ENCODE measurements around the gene SGSM1.
"Not testable (repeated sequence)": the region's sequence is repeated elsewhere in the genome, so short reads cannot be mapped to it uniquely, and the experiment has no call there.

SGSM1 gene

GRCh38 chr22:24901448-24901847, 95.4 kb downstream of the SGSM1 start:
- no peak for DNase-seq

DNA sequence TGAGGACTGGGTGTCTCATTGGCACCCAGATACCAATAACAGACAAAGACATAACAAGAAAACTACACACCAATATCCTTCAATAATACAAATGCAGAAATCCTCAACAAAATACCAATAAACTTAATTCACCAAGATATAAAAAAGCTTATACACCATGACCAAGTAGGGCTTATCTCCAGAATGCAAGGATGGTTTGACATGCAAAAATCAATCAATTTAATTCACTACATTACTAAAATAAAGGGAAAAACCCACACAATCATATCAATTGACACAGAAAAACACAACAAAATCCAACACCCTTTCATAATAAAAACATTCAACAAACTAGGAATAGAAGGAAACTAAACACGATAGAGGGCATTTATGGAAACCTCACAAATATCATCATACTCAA, 99.9 kb downstream of the SGSM1 start:
- no peak for DNase-seq

DNA sequence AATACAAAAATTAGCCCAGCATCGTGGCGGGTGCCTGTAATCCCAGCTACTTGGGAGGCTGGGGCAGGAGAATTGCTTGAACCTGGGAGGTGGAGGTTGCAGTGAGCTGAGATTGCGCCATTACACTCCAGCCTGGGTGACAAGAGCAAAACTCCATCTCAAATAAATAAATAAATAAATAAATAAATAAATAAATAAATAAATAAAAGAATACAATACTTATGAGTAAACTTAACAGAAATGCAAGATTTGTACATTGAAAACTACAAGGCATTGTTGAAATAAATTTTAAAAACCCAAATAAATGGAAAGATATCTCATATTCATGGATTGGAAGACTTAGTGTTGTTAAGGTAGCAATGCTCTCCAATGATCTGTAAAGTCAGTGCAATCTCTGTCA, 101.1 kb downstream of the SGSM1 start:
- DNase-seq, result not testable (repeated sequence)

DNA sequence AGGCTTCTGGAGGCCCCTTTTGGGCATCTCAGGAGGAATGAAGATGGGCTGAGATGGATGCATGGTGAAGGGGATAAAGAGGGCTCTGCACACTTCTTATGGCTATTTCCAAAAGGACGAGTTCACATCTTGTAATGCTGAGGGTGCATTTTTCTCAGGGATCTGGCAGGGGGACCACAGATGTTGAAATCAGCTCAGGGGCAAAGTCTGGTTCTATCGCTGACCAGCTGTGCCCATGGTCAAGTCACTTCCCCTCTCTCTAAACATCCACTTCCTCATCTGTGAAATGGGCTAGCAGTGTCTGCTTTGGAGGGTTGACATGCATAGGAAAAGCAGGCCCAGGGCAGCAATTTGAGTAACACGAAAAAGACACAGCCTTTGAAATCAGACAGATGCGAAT, 114.0 kb downstream of the SGSM1 start:
- no peak for DNase-seq

- no peak for DNase-seq
Observed at GRCh38 chr22:24925586-24926427, 119.8 kb downstream of the SGSM1 start.

DNA sequence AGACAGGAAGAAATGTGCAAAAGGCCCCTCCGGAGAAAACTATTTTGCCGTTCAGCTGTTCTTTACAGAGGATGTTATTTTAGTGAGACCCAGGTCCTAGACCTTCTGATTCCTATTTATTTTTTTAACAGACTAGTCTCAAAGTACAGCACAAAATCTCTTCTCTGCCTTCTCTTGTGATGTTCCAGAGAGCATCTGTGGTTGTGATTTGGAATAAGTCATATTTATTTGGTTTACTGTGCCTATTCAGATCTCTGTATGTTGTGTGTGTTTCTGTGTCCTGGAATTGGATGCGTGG, 120.4 kb downstream of the SGSM1 start:
- no peak for DNase-seq

DNA sequence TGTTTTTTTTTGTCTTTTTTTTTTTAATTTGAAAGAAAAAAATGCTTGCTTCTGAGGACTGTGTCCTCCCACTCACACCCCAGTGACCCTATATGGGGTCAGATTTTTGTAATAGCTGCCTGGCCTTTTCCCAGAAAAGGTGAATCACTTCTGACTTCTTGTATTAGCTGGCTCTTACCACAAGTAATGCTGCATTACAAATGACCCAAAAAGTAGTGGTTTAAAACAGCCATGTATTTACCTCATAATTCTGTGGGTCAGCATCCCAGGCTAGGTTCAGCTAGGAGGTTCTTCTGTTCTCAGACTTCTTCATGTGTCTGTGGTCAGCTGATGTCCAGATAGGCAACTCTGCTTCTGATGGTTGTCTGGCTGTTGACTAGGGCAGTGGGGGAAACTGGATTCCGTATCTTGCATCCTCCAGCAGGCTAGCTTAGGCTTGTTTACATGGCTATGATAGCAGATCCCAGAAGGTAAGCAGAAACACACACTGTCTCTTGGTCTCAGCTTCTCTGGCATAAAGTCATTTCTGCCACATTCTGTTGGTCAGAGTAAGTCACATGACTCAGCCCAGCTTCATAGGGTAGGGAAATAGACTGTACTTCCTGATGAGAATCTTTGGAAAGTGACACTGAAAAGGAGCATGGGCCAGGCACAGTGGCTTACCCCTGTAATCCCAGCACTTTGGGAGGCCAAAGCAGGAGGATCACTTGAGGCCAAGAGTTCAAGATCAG, 121.0 kb downstream of the SGSM1 start:
- DNase-seq, result no peak

GRCh38 chr22:24928322-24928721, 122.3 kb downstream of the SGSM1 start:
- DNase-seq, result no peak

DNA sequence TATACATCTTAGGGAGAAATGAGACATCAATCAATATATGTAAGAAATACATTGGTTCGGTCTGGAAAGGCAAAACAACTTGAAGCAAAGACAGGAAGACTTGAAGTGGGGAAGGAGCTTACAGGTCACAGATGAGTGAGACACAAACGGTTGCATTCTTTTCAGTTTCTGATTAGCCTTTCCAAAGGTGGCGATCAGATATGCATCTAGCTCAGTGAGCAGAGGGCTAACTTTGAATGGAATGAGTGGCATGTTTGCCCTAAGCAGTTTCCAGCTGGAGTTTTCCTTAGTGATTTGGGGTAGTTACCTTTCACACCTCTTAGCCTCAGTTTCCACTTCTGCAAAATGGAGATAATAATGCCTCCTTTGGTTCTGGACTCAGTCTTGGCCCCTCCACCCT, 124.7 kb downstream of the SGSM1 start:
- DNase-seq, result no peak

- no peak for DNase-seq
Observed at GRCh38 chr22:24935771-24936483, 129.9 kb downstream of the SGSM1 start.

- DNase-seq, result no peak
Observed at GRCh38 chr22:24937114-24937513, 131.1 kb downstream of the SGSM1 start.

DNA sequence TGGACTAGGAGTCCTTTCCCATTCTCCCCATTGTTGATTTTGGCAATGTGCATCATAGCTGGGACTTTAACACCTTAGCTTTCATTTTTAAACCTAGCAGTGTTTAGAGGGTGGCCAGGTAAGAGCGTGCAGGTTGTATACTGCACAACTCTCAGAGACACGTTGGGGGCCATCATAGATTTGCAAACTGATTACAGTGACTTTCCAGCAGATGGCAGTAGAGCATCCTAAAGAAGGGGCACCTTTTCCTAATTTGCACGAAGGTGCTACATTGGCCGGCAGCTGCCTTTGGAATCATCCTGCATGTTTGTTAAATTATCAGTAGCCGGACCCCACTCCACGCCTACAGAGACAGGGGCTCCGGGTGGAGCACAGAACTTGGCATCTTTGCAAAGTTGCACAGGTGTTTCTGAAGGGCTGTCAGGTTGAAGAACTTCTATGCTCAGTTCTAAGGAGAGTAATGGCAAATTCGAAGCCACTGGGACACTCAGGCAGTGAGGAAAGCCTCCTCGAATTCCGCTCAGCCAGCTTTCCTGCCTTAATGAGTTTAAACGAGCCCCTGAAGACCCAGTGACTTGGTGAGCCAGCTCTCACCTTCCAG, 132.8 kb downstream of the SGSM1 start:
- DNase-seq, result peak; percentile 28 to 35

DNA sequence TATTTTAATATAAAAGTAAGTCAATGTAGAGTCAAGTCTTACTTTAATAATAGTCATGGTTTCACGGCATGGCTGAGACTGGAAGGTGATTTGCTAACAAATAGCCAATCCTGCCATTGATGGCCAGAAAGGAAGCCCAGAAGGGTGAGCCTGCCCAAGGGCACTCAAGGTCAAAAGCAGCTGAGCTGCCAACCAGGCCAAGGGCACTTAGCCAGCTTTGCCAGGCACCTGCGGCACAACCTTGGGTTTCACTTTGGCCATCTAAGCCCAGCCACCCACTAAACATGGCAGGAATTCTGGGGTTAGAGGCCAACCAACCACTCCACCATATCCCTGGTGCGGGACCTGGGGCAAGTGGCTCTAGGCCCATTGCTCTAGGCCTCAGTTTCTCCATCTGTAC, 136.3 kb downstream of the SGSM1 start:
- no peak for DNase-seq

DNA sequence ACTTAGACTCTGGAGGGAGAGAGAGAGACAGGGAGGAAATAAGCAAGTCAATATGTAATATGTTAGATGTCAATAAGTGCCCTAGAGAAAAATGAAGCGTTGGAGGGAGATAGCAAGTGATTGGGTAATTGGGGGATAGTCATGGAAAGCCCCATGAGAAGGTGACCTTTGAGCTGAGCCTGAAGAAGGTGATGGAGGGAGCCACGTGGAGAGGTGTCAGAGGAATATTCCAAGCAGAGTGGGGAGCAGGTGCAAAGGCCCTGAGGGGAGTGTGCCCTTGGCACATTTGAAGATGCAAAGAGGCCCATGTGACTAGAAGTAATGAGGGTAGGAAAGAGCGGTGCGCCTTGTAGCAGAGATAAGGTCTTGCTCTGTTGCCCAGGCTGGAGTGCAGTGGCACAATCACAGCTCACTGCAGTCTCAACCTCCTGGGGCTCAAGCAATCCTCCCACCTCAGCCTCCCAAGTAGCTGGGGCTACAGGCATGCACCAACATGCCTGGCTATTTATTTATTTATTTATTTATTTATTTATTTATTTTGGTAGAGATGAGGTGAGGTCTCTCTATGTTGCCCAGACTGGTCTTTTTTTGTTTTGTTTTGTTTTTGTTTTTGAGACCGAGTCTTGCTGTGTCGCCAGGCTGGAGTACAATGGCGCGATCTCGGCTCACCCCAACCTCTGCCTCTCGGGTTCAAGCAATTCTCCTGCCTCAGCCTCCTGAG, 138.4 kb downstream of the SGSM1 start:
- DNase-seq, result no peak

DNA sequence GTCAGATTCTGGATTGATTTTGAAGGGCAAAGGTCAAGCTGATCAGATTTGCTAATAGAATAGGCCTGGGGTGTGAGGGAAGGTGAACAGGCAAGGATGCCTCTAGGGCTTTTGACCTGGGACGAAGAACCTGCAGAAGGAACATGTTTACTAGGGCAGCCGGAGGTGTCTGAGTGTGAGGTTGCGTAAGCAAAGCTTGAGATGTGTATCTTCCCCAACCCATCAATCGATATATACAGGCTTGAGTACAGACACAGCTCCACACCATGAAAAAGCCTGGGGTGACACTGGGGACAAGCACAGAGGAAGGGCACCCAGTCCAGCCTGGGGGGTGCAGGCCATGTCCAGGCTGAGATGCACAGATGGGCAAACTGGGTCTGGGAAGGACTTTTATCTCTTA, 139.4 kb downstream of the SGSM1 start:
- DNase-seq, result no peak

DNA sequence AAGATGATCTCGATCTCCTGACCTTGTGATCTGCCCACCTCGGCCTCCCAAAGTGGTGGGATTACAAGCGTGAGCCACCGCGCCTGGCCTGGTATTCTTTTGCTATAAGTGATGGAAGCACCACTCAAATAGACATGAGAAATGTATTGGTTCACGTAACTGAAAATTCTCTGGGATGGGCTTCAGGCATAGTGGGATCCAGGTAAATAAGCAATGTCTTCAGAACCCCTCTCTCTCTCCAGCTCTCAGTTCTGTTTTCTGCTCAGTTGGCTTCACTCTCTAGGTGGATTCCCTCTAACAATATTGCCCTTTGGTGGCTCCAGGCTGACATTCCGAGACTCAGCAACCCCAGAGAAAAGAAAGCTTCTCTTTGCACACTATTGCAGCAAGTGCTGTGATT, 141.4 kb downstream of the SGSM1 start:
- no peak for DNase-seq

DNA sequence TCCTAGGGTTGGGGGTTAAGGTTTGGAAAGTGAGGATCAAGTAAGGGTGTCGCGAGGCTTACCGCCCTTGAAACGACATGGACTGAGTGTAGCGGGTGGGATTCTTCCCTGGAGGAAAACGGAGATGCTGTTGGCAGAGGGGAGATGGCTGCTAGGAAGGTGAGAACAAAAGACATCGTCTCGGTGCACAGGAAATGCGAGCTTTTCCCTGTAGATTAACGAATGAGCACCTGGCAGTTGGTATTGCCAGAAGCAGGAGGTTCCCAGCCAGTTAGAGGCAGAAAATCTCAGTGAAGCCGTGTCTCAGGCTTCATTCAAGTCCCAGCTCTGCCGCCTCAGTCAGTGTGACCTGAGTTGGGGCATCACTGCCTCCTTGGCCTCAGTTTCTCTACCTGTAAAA, 141.9 kb downstream of the SGSM1 start:
- no peak for DNase-seq

DNA sequence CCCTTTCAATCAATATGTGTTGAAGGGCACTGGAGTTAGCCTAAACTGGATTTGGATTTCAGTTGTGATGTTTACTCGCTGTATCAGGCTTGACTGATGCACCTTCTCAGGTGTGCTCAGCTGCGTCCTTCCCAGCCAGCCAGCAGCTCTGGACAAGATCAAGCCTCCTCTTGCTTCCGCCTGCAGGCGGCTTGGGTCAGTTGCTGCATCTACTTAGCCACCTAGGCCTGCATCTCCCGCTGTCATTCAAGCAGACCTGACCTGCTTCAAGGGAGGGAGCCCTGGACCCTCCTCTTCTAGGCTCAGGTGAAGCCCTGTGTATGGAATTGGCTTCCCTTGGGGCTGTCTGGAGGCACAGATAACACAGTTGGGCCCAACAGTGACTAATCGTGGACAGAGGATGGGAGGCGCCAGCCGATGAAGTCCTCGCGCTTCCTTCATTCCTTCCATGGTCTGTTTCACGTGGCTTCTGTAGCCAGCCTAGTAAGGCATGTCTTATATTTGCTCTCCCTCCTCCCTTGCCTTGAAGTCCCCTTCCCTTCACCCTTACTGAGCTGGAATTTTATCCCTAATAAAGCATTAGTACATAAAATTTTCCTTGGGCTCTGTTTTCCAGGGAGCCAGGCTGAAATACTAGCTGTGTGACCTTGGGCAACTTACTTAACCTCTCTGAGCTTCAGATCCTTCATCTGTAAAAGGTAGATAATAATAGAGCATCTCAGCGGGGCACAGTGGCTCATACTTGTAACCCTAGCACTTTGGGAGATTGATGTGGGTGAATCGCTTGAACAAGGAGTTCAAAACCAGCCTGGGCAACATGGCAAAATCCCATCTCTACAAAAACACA, 142.6 kb downstream of the SGSM1 start:
- no peak for DNase-seq

DNA sequence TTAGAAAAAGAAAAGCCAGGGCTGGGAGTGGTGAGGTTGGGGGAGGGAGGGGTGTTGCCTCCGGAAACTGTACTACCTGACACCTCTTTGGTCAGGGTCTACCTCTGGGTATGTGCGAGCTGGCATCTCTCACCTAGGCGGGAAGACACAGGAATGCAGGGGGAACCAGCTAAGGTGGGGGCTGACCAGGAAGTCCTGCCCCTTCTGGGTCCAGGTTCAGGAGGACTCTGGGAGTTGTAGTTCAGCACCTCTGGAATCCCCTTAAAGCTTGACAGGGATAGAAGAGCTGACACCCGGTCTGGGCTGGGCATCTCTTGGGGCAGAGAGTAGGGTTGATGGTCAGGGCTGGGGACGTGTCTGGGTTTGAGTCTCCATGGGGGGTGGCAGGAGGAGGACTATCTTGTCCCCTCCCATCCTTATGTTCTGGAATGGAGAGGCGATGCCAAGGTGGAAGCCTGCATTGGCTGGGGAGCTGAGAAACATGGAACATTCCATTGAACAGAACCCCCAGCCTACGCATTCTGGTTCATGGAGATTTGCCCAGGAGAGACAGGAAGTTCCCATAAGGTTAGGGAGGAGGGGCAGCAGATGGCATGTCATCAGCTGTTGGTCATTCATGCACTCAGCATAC, 144.4 kb downstream of the SGSM1 start:
- DNase-seq, result no peak

- peak; percentile 90 to 93 for DNase-seq
Observed at GRCh38 chr22:24951942-24952836, 146.2 kb downstream of the SGSM1 start, which contains the start of gene KIAA1671. KIAA1671 (plus strand) TSS chr22:24952716; CDS start chr22:25028000, 75,284 bp downstream.

Data from activated T-cell treated with anti-CD3 and anti-CD28 coated beads, Interleukin-2, amount 50 U/mL, for 48 hours (primary cell).